Choroid plexus epithelial cell (primary cell): ENCODE measurements around the gene PLD4.
"Not testable (repeated sequence)": the region's sequence is repeated elsewhere in the genome, so short reads cannot be mapped to it uniquely, and the experiment has no call there.

Experiments used
- DNase-seq: peaks from one replicate; pipeline ENCODE4 v3.0.0-alpha.2; 2010; ENCODE audit warnings: low read depth
- H3K4me3 ChIP-seq: 2 replicates; pipeline ENCODE4 v1.5.1; 2011; ENCODE audit warnings: low read depth, mild to moderate bottlenecking, control low read depth, low read length, moderate library complexity
- CTCF ChIP-seq: conservative IDR thresholded peaks from 2 replicates; pipeline ENCODE4 v1.5.1; 2011; ENCODE audit warnings: low read depth, mild to moderate bottlenecking, control low read depth, inconsistent platforms, low read length, moderate library complexity

PLD4 gene

DNA sequence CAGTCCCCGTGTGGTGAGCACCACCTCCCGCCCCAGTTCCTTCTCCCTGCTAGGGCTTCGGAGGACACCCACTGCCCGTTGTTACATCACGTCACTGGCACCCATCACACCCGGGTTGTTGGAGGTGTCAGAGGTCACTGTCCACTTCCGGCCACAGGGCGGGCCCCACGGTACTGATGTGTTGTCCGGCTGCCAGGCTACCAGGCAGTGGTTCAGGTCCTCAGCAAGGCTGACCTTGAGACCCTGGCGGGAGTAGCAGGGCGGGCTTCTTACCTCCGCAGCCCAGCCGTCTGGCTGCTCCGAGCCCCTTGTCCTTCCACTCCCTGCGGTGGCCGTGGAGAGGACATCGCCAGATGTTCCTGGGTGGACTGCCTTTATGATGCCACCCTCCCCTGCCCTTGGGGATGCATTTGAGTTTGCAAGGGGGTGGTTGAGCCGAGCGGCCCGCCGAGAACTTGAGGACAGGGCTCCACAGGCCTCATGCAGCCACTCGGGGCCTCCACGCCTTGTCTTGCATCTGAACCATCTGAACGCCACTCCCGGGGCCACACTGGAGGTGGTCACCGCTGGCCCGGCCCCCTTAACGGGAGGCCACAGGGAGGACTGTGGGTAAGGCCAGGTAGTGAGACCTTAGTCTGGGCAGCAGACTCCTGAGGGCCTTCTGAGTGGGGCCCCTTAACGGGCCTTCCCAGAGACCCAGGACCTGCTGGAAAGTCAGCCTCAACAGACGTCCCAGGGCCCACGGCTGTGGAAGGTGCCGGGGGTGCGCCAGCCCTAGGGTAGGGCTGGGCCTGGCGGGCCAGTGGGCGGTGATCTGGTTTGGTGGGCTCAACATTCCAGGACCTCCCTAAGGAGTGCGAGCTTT is 27.1 kb upstream of the PLD4 start:
- H3K4me3 ChIP-seq: no peak overlapping the region
- no peak for DNase-seq
- no peak for TF ChIP-seq CTCF

DNA sequence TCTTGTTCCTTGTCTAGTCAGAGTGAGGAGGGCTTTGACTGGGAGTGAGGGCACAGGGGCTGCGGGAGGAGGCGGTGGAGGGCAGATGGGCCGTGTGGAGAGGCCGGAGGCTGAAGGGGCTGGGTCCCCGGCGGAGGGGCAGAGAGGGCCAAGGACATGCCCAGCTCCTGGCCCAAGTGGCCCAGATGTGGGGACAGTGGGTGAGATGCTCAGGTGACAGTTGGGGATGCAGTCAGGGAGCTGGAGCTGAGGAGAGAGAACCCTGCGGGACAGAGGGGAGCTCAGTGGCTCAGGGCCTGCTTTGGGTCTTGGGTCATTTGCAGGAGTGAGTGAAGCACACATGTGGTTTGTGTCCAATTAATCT is 26.5 kb upstream of the PLD4 start:
- H3K4me3 ChIP-seq: no peak overlapping the region
- TF ChIP-seq CTCF: no peak
- no peak for DNase-seq

GRCh38 chr14:104898870-104899510 is 25.7 kb upstream of the PLD4 start:
- peak; percentile 26 for DNase-seq
- no peak overlapping the region for H3K4me3 ChIP-seq
- no peak for TF ChIP-seq CTCF

GRCh38 chr14:104899781-104900180 is 24.9 kb upstream of the PLD4 start:
- no peak overlapping the region for H3K4me3 ChIP-seq
- no peak for DNase-seq
- TF ChIP-seq CTCF: no peak

DNA sequence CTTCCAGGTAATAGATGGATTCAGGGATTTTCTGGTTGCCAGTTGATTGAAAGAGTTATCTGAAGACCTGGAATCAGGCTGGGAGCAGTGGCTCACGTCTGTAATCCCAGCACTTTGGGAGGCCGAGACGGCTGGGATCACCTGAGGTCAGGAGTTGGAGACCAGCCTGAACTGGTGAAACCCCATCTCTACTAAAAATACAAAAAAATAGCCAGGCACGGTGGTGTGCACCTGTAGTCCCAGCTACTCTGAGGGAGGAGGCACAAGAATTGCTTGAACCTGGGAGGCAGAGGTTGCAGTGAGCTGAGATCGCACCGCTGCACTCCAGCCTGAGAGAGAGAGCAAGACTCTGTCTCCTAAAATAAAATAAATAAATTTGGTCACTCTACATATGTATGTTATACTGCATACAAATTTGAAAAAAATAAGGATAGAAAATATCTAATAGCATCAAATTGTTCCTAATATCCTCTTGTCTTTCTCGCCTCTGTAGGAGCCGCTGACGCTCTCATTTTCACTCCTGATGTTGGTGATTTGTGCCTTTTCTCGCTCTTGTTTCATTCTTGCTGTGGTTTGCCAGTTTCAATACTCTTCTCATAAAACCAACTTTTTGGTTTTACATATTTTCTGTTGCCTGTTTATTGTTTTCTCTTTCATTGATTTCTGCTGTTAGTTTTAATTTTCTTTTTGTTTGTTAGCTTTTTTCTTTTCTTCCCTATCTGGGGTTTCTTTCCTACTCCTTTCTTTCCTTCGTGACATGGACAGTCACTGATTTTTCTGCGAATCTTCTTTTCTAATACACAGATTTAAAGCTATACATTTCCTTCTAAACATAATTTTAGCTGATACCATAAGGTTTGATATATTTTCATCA is 23.8 kb upstream of the PLD4 start:
- H3K4me3 ChIP-seq: no peak overlapping the region
- DNase-seq: no peak
- TF ChIP-seq CTCF: no peak

- no peak for DNase-seq
- no peak overlapping the region for H3K4me3 ChIP-seq
- TF ChIP-seq CTCF: no peak
Measured at GRCh38 chr14:104903990-104904389, 20.7 kb upstream of the PLD4 start.

GRCh38 chr14:104904650-104905578 is 19.8 kb upstream of the PLD4 start:
- H3K4me3 ChIP-seq: not testable (repeated sequence)

GRCh38 chr14:104905579-104905933 is 19.1 kb upstream of the PLD4 start:
- H3K4me3 ChIP-seq, DNase-seq: not testable (repeated sequence)

More at GRCh38 chr14:104904650-104905578, 19.8 kb upstream of the PLD4 start:
- DNase-seq: not testable (repeated sequence)
